Naive thymus-derived CD8-positive, alpha-beta T cell (primary cell): Measurements from ENCODE around the gene PEX11G. TPM values are rescaled to one million over a fixed set of nuclear protein-coding genes. Genes with fewer than 3 reads are reported as not detected.

Source experiments
- ATAC-seq, 2 donors: fragments of 150-1000 bp; cut with Tn5 transposase in 1 of 2; sonication (Bioruptor Pico), chemical (Tn5 transposase) in 1 of 2; 1 replicate in 1 of 2; 2 replicates in 1 of 2; pipeline ENCODE4 v1.10.0; 2021; ENCODE audit warnings: mild to moderate bottlenecking in 2 of 2, moderate library complexity in 2 of 2
- POLR2A ChIA-PET: fragments of 350-600 bp; sonication (Branson Sonifier 250); formaldehyde crosslinking; loops from one replicate; lab custom pipeline; 2021; ENCODE audit warnings: antibody characterized with exemption; lab: Charles Lee
- DNase-seq, 10 donors: peaks; one replicate each; pipeline versions ENCODE4 v3.0.0 to v3.0.0-alpha.2; 2020 to 2022
- H3K27ac Mint-ChIP-seq, 10 donors: one replicate each; pipeline ENCODE4 v1.8.0; 2020 to 2022; ENCODE audit warnings: mild to moderate bottlenecking in 10 of 10, mixed read lengths in 10 of 10, moderate library complexity in 4 of 10, inconsistent platforms in 1 of 10
- H3K27me3 Mint-ChIP-seq, 5 donors: one replicate each; pipeline ENCODE4 v1.8.0; 2021 to 2022; ENCODE audit warnings: mixed read lengths in 5 of 5
- H3K36me3 Mint-ChIP-seq, 3 donors: one replicate each; pipeline ENCODE4 v1.8.0; 2020 to 2022; ENCODE audit warnings: mixed read lengths in 3 of 3, mild to moderate bottlenecking in 2 of 3, inconsistent platforms in 1 of 3
- H3K4me1 Mint-ChIP-seq, 4 donors: one replicate each; pipeline ENCODE4 v1.8.0; 2021 to 2022; ENCODE audit warnings: mixed read lengths in 4 of 4
- H3K4me3 Mint-ChIP-seq, 10 donors: one replicate each; pipeline ENCODE4 v1.8.0; 2020 to 2022; ENCODE audit warnings: mild to moderate bottlenecking in 10 of 10, mixed read lengths in 10 of 10, moderate library complexity in 6 of 10, inconsistent platforms in 1 of 10
- H3K9me3 Mint-ChIP-seq, 9 donors: one replicate each; pipeline ENCODE4 v1.8.0; 2020 to 2022; ENCODE audit warnings: mixed read lengths in 9 of 9, mild to moderate bottlenecking in 3 of 9, inconsistent platforms in 1 of 9, moderate library complexity in 1 of 9
- polyA plus RNA-seq, 3 donors: library from polyadenylated mRNA; unstranded; fragments of 300-500 nt; fragmentation: Illumina TruSeq; gene quantifications; one replicate each; pipeline ENCODE4 v1.2.3, GENCODE V29; 2021
- total RNA-seq, 8 experiments: library from RNA in 2 of 8; stranded (reverse) in 2 of 8; gene quantifications; one replicate each; pipeline ENCODE4 v1.2.3 and lab custom pipeline; 2021 to 2026

Gene PEX11G
- total and polyA plus RNA-seq, 5 experiments from 2014 or later, result 0.68 to 2.7 (median 1.1) TPM

DNA sequence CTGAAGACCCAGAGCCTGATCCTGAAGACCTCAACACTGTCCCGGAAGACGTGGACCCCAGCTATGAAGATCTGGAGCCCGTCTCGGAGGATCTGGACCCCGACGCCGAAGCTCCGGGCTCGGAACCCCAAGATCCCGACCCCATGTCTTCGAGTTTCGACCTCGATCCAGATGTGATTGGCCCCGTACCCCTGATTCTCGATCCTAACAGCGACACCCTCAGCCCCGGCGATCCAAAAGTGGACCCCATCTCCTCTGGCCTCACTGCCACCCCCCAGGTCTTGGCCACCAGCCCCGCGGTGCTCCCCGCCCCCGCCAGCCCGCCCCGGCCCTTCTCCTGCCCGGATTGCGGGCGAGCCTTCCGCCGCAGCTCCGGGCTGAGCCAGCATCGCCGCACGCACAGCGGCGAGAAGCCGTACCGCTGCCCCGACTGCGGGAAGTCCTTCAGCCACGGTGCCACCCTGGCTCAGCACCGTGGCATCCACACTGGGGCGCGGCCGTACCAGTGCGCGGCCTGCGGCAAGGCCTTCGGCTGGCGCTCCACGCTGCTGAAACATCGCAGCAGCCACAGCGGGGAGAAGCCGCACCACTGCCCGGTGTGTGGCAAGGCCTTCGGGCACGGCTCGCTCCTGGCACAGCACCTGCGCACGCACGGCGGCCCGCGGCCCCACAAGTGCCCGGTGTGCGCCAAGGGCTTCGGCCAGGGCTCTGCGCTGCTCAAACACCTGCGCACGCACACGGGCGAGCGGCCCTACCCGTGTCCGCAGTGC lies 30.7 kb upstream of the PEX11G start:
- peaks cover 17 to 33% (median 31%) of the 10 kb centered on the region in 4 donors for H3K4me1 Mint-ChIP-seq
- H3K9me3 Mint-ChIP-seq, result no peaks in the 10 kb centered on the region
- ATAC-seq (no peak), DNase-seq (no peak)
- POLR2A ChIA-PET, result interaction anchor here (5.7 kb wide), 1 partner anchor 14 kb away, joined by 63 read pairs; the partner anchor contains the start of gene PNPLA6
- H3K4me3 Mint-ChIP-seq, result peak overlapping the region in 1 of 10 donors; percentile 38
- H3K27ac Mint-ChIP-seq, result peak overlapping the region in 1 of 10 donors; percentile 63
- H3K27me3 Mint-ChIP-seq, result peaks cover 0 to 6% (median 0%) of the 10 kb centered on the region in 5 donors
- H3K36me3 Mint-ChIP-seq, result no peaks in the 10 kb centered on the region

DNA sequence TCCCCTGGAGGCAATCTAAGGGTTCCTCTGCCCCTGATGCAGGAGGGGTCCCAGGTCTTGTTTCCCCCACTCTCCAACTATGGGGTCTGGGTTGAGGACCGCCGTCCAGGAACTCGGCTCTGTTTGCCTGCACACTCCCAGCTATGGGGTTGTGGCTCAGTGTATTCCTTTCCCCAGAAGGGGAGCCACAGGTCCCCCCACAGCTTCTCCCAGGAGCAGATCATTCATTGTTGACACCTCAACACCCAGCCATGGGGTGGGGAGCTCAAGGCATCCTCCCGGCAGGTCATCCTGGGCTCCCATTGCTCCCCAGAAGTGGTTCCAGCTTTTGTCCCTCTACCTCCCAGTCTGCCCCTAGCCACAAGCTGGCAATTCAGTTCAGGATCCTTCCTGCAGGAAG lies 28.0 kb upstream of the PEX11G start:
- H3K4me3 Mint-ChIP-seq, result peak overlapping the region; percentile 72 to 87 (median 78)
- no peak for ATAC-seq
- H3K36me3 Mint-ChIP-seq, result no peaks in the 10 kb centered on the region
- H3K9me3 Mint-ChIP-seq, result no peaks in the 10 kb centered on the region
- POLR2A ChIA-PET, result interaction anchor here (0.5 to 1.5 kb wide), 7 partner anchors 11 to 430 kb away, joined by 3 to 5 read pairs (median 4); partner anchors contain the start of gene PNPLA6
- peak overlapping the region in 9 of 10 donors; percentile 31 to 81 (median 66) for H3K27ac Mint-ChIP-seq
- no peak for DNase-seq
- H3K27me3 Mint-ChIP-seq, result peaks cover 0 to 6% (median 0%) of the 10 kb centered on the region in 5 donors
- H3K4me1 Mint-ChIP-seq, result peaks cover 12 to 25% (median 19%) of the 10 kb centered on the region in 4 donors

DNA sequence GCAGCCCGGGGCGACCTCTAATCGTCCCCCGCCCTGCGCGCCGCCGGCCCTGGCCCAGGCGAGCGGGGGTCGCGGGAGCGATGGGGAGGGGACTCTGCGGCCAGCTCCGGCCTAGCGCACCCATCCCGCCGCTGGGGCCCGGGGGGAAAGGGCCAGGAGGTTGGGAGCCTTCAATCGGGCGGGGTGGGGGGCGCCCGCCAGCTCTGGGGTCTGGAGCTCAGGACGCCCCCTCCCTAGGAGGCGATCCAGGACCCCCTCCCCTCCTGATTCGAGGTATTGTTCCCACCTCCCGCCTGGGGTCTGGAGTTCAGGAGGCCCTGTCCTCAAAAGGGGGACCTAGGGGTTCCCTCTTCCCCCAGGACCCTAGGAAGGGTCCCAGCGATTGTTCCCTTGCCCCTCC lies 27.5 kb upstream of the PEX11G start:
- ATAC-seq (peak in 1 of 2 donors; percentile 24), DNase-seq (no peak)
- Mint-ChIP-seq H3K27me3 (peaks cover 0 to 6% (median 0%) of the 10 kb centered on the region in 5 donors), H3K36me3 (no peaks in the 10 kb centered on the region), H3K27ac (peak overlapping the region in 6 of 10 donors; percentile 31 to 81 (median 65)), H3K9me3 (no peaks in the 10 kb centered on the region), H3K4me3 (peak overlapping the region; percentile 72 to 87 (median 78)), H3K4me1 (peaks cover 10 to 21% (median 18%) of the 10 kb centered on the region in 4 donors)
- POLR2A ChIA-PET, result interaction anchor here (1.0 to 1.5 kb wide), 7 partner anchors 10 to 19 kb away, joined by 3 to 5 read pairs (median 4); partner anchors contain the start of gene PNPLA6

DNA sequence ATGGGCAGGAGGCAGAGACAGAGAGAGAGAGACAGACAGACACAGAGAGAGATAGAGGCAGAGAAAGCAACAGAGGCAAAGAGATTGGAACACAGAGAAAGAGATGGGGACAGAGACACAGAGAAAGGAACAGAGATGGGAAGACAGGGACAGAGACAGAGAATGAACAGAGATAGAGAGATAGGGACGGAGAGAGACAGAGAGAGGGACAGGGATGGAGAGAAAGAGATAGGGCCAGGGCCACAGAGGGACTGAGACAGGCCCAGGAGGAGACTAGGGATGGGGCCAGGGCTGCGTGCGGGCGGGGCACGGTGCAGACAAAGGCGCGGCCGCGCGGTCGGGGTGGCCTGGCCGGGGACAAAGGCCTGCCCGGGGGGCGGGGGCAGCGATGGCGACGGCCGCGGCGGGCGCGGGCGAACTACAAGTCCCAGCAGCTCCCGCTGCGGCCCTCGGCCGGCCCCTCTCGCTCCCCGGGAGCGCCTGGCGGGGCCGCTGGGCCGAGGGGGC lies 26.9 kb upstream of the PEX11G start, which contains the start of gene ZNF358:
Gene ZNF358 (plus strand): TSS at position 459 of the 507 bp plus-strand sequence. CDS start 3,140 bp downstream, outside the sequence.
- peak in 4 of 10 donors; percentile 28 to 50 (median 38) for DNase-seq
- Mint-ChIP-seq H3K9me3 (no peaks in the 10 kb centered on the region), H3K27me3 (peaks cover 0 to 6% (median 0%) of the 10 kb centered on the region in 5 donors), H3K4me3 (peak within 1 kb of the TSS; percentile 82 to 97 (median 88)), H3K4me1 (peaks cover 10 to 21% (median 18%) of the 10 kb centered on the region in 4 donors), H3K27ac (peak within 1 kb of the TSS; percentile 49 to 94 (median 88)), H3K36me3 (no peaks in the 10 kb centered on the region)
- POLR2A ChIA-PET, result interaction anchor here (0.5 to 1.5 kb wide), 7 partner anchors 9 to 21 kb away, joined by 3 to 6 read pairs (median 4); partner anchors contain the start of gene PNPLA6
- ATAC-seq, result peak; percentile 85 to 98

DNA sequence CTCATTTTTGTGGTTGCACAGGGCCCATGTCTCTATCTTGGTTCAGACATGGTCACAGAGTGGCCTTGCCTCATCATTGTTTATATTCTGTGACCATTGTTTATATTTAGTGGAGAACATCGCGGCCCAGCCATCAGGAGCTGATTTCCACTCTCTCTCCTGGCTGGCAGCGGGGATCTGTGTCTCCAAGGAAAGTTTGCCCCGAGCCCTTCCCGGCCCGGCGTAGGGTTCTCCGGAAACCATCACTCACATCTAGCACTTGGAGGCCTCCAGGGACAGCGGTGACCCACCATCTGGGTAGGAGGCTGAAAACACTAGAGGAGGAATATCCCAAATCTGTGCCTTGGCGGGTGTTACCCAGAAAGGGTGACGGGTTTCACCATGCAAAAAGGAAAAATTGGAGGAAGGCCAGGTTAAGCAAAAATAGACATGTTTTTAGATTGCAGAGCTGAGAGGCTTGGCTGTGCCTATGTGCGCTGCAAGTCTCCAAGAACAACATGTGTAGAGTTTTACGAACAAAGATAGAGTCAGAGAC lies 26.3 kb upstream of the PEX11G start:
- Mint-ChIP-seq H3K4me1 (peaks cover 10 to 21% (median 18%) of the 10 kb centered on the region in 4 donors), H3K4me3 (peak overlapping the region; percentile 82 to 97 (median 88)), H3K27ac (peak overlapping the region in 9 of 10 donors; percentile 79 to 94 (median 88)), H3K36me3 (no peaks in the 10 kb centered on the region), H3K9me3 (no peaks in the 10 kb centered on the region), H3K27me3 (peaks cover 0 to 6% (median 0%) of the 10 kb centered on the region in 5 donors)
- no peak for ATAC-seq
- DNase-seq, result no peak
- POLR2A ChIA-PET, result interaction anchor here (0.5 to 1.4 kb wide), 3 partner anchors 18 to 22 kb away, joined by 3 to 6 read pairs (median 4); partner anchors contain the start of gene PNPLA6

DNA sequence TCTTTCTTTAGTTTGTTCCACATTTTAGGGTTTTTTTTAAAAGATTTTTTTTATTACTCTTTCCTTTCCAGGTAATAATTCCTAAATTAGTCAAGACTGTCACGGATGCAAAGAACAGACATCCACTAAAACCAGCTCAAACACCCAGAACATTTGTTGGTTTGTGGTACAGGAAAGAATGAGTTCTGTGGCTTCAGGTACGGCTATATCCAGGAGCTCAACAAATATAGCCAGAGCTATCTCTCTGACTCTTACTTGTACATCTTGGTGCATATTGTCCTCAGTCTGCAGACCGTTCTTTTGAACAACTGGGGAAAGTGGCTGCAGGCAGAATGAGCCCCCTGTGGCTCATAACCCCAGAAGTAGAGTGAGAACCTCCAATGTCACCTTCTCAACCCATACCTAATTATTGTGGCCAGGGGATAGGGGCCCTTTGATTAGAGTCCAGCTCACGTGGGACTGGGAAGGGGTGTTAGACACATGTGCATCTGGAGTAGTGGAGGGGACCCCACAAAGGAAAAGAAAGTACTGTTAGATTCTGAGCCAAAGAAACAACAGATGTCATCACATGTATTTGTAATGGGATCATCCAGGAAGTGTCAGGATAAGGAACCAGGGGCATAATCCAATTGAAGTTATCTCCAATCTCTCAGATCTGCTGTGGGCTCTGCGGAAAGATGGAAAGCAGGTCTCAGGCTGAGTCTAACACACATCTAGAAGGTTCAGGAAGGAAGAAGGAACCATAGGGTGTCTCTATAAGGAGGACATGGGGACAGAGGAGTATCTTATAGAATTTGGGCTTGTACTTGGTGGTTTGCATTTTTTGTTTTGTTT lies 25.2 kb upstream of the PEX11G start:
- no peak for DNase-seq
- Mint-ChIP-seq H3K36me3 (no peaks in the 10 kb centered on the region), H3K27ac (peak overlapping the region in 1 of 10 donors; percentile 8), H3K4me1 (peaks cover 10 to 21% (median 18%) of the 10 kb centered on the region in 4 donors), H3K4me3 (peak overlapping the region in 8 of 10 donors; percentile 2 to 82 (median 38)), H3K27me3 (peaks cover 0 to 15% (median 0%) of the 10 kb centered on the region in 5 donors), H3K9me3 (no peaks in the 10 kb centered on the region)
- no peak for ATAC-seq
- POLR2A ChIA-PET, result no interaction called here

DNA sequence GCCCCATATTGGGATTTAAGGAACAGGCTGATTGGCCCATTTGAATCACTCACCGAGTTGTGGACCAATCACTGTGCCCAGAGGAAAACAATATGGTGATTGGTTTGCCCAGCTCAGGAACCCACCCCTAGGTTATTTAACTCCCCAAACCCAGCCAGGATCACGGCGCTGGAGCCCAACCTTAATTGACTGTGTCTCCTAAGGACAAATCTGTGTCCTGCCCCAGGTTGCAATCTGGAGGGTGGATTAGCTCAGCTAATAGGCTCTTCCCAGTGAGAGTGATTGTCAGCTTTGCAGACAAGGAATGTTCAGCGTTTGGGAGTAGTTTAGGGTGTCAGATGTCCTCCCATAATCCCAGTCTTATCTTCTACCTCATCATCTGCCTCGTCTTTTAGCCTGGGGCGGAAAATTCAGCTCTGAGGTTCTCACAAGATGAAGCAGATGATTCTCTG lies 23.6 kb upstream of the PEX11G start:
- no peak for ATAC-seq
- POLR2A ChIA-PET, result no interaction called here

DNA sequence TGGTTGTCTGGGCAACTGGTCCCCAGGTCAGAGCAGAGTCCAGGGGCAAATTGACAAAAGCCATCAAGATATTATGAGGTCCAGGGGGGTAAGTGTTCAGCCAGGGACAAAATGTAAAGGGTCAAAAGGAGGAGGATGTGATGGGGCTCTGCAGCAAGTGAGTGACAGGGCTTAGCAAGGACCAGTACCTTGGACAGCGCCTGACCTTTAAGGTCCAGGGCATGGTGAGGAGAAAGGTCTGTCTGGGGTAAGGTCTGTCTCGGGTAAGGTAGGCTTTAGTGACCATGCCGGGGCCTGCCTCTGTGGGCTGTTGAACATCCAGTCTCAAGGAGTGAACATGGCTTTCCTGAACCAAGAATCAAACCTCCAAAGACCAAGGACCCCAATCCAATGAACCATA lies 20.8 kb upstream of the PEX11G start:
- DNase-seq (no peak), ATAC-seq (no peak)
- H3K4me3 Mint-ChIP-seq, result peak overlapping the region in 1 of 10 donors; percentile 10
- H3K27me3 Mint-ChIP-seq, result peaks cover 0 to 20% (median 15%) of the 10 kb centered on the region in 5 donors
- no peaks in the 10 kb centered on the region for H3K36me3 Mint-ChIP-seq
- peaks cover 8 to 21% (median 13%) of the 10 kb centered on the region in 4 donors for H3K4me1 Mint-ChIP-seq
- no peak overlapping the region for H3K27ac Mint-ChIP-seq
- POLR2A ChIA-PET, result no interaction called here
- H3K9me3 Mint-ChIP-seq, result no peaks in the 10 kb centered on the region

More for the DNA sequence above, 23.6 kb upstream of the PEX11G start:
- no peak for DNase-seq
- Mint-ChIP-seq H3K27ac (no peak overlapping the region), H3K27me3 (peaks cover 0 to 15% (median 0%) of the 10 kb centered on the region in 5 donors), H3K4me3 (peak overlapping the region in 1 of 10 donors; percentile 55), H3K36me3 (no peaks in the 10 kb centered on the region), H3K9me3 (no peaks in the 10 kb centered on the region), H3K4me1 (peaks cover 7 to 18% (median 16%) of the 10 kb centered on the region in 4 donors)

DNA sequence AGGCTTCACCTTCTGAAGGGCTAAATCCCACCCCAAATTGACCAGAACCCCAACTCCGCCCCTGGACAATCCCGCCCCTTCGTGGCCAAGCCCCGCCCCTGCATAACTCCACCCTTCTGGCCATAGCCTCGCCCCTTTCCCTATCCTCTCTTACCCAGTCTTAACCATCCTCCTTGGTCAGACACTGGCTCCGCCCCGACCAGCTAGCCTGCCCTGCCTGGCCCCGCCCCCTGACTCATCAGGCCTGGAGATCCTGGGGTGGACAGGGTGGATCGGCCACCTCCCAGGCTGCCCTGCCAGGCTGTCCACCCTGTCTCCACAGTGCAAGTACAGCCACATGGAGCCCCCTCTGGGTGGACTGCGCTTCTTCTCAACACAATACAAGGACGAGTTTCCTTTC lies 19.0 kb upstream of the PEX11G start:
- peaks cover 8 to 21% (median 13%) of the 10 kb centered on the region in 4 donors for H3K4me1 Mint-ChIP-seq
- H3K4me3 Mint-ChIP-seq, result no peak overlapping the region
- peaks cover 5 to 29% (median 18%) of the 10 kb centered on the region in 5 donors for H3K27me3 Mint-ChIP-seq
- POLR2A ChIA-PET, result no interaction called here
- H3K36me3 Mint-ChIP-seq, result no peaks in the 10 kb centered on the region
- no peaks in the 10 kb centered on the region for H3K9me3 Mint-ChIP-seq
- peak in 1 of 2 donors; percentile 20 for ATAC-seq
- no peak for DNase-seq
- no peak overlapping the region for H3K27ac Mint-ChIP-seq

DNA sequence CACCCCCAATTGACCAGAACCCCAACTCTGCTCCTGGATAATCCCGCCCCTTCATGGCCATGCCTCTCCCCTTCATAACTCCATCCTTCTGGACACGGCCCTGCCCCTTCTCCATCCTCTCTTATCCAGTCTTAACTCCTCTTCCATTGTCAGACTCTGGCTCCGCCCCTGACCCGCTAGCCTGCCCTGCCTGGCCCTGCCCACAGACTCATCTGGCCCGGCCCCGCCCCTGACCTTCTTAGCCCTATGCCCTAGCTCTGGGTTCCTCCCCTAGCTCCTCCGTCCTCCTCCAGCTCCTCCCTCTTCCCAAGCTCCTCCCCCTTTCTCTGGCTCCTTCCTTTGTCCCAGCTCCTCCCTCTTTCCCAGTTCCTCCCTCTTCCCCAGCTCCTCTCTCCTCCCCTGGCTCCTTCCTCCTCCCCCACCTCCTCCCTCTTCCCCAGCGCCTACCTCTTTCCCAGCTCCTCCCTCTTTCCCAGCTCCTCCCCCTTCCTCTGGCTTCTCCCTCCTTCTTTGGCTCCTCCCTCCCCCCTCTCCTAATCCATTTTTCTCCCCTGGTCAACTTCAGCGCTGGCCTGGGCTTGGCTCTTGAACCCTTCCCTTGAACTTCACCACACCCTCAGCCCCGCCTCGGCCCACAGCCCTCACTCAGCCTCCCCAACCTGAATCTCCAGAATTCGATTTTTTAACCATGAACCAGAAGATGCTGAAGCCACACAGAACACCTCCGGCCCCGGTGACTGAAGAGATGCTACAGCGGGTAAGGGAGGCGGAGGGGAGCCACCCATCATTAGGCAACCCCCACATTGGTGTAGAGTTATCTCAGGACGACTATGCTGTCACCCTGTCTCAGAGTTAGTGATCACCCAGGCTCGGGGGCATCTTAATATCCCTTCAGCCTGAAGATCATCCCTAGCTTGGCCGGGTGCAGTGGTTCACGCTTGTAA lies 17.8 kb upstream of the PEX11G start:
- no peaks in the 10 kb centered on the region for H3K9me3 Mint-ChIP-seq
- H3K36me3 Mint-ChIP-seq, result no peaks in the 10 kb centered on the region
- POLR2A ChIA-PET, result interaction anchor here (0.6 to 1.0 kb wide), 2 partner anchors 10 to 333 kb away, joined by 3 to 4 read pairs; partner anchors contain the start of gene ZNF358
- H3K4me1 Mint-ChIP-seq, result peaks cover 8 to 23% (median 13%) of the 10 kb centered on the region in 4 donors
- ATAC-seq (peak; percentile 62 to 69), DNase-seq (peak in 4 of 10 donors; percentile 26 to 37 (median 30))
- peak overlapping the region in 1 of 10 donors; percentile 22 for H3K27ac Mint-ChIP-seq
- H3K27me3 Mint-ChIP-seq, result peaks cover 8 to 40% (median 22%) of the 10 kb centered on the region in 5 donors
- H3K4me3 Mint-ChIP-seq, result peak overlapping the region in 3 of 10 donors; percentile 44 to 73 (median 51)
